OCI-LY7 (cell line): Measurements from ENCODE around the gene SLC27A5. TPM values are rescaled to one million over a fixed set of nuclear protein-coding genes. Genes with fewer than 3 reads are reported as not detected.

Experiments
- BruUV-seq: library from RNA; stranded (reverse); fragments of 400-500 nt; replicated peaks from 2 replicates; lab custom pipeline; 2021; lab: Mats Ljungman, UMichigan
- CTCF ChIA-PET: fragments of 300-600 bp; sonication (Branson Sonifier 250); formaldehyde crosslinking; loops from one replicate; lab custom pipeline; 2022; ENCODE audit warnings: antibody characterized with exemption; ENCODE audit not compliant: unreplicated experiment; lab: Charles Lee
- POLR2A ChIA-PET: fragments of 300-600 bp; sonication (Branson Sonifier 250); formaldehyde crosslinking; loops from one replicate; lab custom pipeline; 2022; ENCODE audit warnings: antibody characterized with exemption; lab: Charles Lee
- DNase-seq: peaks from one replicate; pipeline ENCODE4 v3.0.0-alpha.2; 2015; ENCODE audit warnings: low spot score
- H2AFZ ChIP-seq: fragments of 200-600 bp; sonication (generic), shearing (Covaris generic); 2 replicates; pipeline ENCODE4 v1.6.1; 2014; ENCODE audit warnings: mild to moderate bottlenecking, antibody characterized with exemption, low read length, moderate library complexity
- H3K27ac ChIP-seq: fragments of 200-600 bp; sonication (generic); 2 replicates; pipeline ENCODE4 v1.5.1; 2014; ENCODE audit warnings: mixed run types, low read depth, mild to moderate bottlenecking, moderate library complexity, low read length, inconsistent platforms; ENCODE audit not compliant: poor library complexity, severe bottlenecking
- H3K36me3 ChIP-seq: fragments of 200-600 bp; sonication (generic); 2 replicates; pipeline ENCODE4 v1.6.1; 2014; ENCODE audit warnings: mild to moderate bottlenecking, antibody characterized with exemption, low read length, moderate library complexity, mixed read lengths; ENCODE audit not compliant: insufficient read depth
- H3K4me1 ChIP-seq: fragments of 200-600 bp; sonication (generic); 2 replicates; pipeline ENCODE4 v1.5.1; 2014; ENCODE audit warnings: mild to moderate bottlenecking, low read length; ENCODE audit not compliant: insufficient read depth, poor library complexity, severe bottlenecking
- H3K4me2 ChIP-seq: fragments of 200-600 bp; sonication (generic); 2 replicates; pipeline ENCODE4 v1.6.1; 2014; ENCODE audit warnings: mild to moderate bottlenecking, low read length
- H3K4me3 ChIP-seq: fragments of 200-600 bp; sonication (generic); 2 replicates; pipeline ENCODE4 v1.5.1; 2014; ENCODE audit warnings: mild to moderate bottlenecking, low read depth, low read length; ENCODE audit not compliant: poor library complexity, severe bottlenecking
- H3K79me2 ChIP-seq: fragments of 200-600 bp; sonication (generic); 2 replicates; pipeline ENCODE4 v1.6.1; 2016; ENCODE audit warnings: low read depth, mild to moderate bottlenecking, low read length, moderate library complexity, mixed read lengths; ENCODE audit not compliant: insufficient read depth
- H3K9me2 ChIP-seq: fragments of 200-600 bp; sonication (generic); 2 replicates; pipeline ENCODE4 v1.6.1; 2016; ENCODE audit warnings: mild to moderate bottlenecking, low read length, mixed read lengths; ENCODE audit not compliant: insufficient read depth
- H3K9me3 ChIP-seq: fragments of 200-600 bp; sonication (generic); 2 replicates; pipeline ENCODE4 v1.6.1; 2014; ENCODE audit warnings: mild to moderate bottlenecking, mixed run types, low read length, mixed read lengths
- H4K20me1 ChIP-seq: fragments of 200-600 bp; sonication (generic); 2 replicates; pipeline ENCODE4 v1.6.1; 2014; ENCODE audit warnings: mild to moderate bottlenecking, antibody characterized with exemption, low read length, moderate library complexity, mixed read lengths; ENCODE audit not compliant: insufficient read depth
- EZH2phosphoT487 ChIP-seq: fragments of 200-600 bp; sonication (generic); IDR thresholded peaks from 2 replicates; pipeline ENCODE4 v1.6.1; 2018; ENCODE audit warnings: low read depth, borderline replicate concordance, mild to moderate bottlenecking, mixed run types, antibody characterized with exemption, low read length, moderate library complexity, mixed read lengths
- intact Hi-C: fragments of 100-400 bp; cut with micrococcal nuclease; formaldehyde crosslinking; loops from one replicate; pipeline ENCODE4 v1.10.0; 2022; ENCODE audit not compliant: unreplicated experiment
- total RNA-seq, 2 experiments: library from RNA; depleted of rRNA in 1 of 2; stranded (reverse); fragments of >200 nt in 1 of 2; shearing (Covaris generic) in 1 of 2; gene quantifications; 2 replicates each; pipeline ENCODE4 v1.2.3, GENCODE V29; 2014 to 2022
- TF ChIP-seq, protein P1 (sequence below): fragments of 200-600 bp; sonication (generic); conservative IDR thresholded peaks from 2 replicates; pipeline ENCODE4 v1.5.1; 2014; ENCODE audit warnings: mild to moderate bottlenecking, antibody characterized with exemption, low read length, moderate library complexity, mixed read lengths

SLC27A5 gene
- total RNA-seq, 2 experiments from 2014 or later = 28.0 to 29.8 TPM

DNA sequence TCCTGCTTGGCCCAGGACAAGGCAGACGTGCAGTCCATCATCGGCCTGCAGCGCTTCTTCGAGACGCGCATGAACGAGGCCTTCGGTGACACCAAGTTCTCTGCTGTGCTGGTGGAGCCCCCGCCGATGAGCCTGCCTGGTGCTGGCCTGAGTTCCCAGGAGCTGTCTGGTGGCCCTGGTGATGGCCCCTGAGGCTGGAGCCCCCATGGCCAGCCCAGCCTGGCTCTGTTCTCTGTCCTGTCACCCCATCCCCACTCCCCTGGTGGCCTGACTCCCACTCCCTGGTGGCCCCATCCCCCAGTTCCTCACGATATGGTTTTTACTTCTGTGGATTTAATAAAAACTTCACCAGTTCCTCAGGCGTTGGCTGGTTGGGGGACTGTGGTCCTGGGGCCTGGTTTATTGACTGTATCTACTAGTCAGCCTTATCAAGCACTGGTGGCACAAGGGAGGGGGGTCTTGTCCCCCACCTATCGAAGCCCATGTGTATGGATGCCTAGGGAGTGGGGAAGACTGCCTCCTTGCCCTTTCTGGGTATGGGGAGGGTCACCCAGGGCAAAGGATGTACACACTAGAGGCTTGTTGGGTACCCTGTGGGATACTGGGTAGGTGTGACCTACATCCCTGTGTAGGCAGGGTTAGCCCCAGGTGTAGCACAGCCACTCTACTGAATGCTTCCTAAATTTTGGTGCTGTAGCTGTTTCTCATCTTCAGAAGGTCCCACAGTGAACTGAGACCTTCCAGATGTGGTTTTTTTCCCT is 38.8 kb upstream of the SLC27A5 start:
- no TSS peak for BruUV-seq
- H3K4me1 ChIP-seq = peaks cover 33% of the 10 kb centered on the region
- no peak overlapping the region for H2AFZ ChIP-seq
- H3K27ac ChIP-seq = no peak overlapping the region
- no peak overlapping the region for H3K4me2 ChIP-seq
- ChIA-PET CTCF (interaction anchor here (0.6 kb wide), 1 partner anchor 36 kb away, joined by 4 read pairs; no protein-coding TSS in a partner anchor), POLR2A (no interaction called here)
- no peak overlapping the region for H3K4me3 ChIP-seq
- peaks cover 29% of the 10 kb centered on the region for H4K20me1 ChIP-seq
- H3K36me3 ChIP-seq = peaks cover 93% of the 10 kb centered on the region
- no peaks in the 10 kb centered on the region for H3K9me3 ChIP-seq
- TF ChIP-seq, protein P1, sequence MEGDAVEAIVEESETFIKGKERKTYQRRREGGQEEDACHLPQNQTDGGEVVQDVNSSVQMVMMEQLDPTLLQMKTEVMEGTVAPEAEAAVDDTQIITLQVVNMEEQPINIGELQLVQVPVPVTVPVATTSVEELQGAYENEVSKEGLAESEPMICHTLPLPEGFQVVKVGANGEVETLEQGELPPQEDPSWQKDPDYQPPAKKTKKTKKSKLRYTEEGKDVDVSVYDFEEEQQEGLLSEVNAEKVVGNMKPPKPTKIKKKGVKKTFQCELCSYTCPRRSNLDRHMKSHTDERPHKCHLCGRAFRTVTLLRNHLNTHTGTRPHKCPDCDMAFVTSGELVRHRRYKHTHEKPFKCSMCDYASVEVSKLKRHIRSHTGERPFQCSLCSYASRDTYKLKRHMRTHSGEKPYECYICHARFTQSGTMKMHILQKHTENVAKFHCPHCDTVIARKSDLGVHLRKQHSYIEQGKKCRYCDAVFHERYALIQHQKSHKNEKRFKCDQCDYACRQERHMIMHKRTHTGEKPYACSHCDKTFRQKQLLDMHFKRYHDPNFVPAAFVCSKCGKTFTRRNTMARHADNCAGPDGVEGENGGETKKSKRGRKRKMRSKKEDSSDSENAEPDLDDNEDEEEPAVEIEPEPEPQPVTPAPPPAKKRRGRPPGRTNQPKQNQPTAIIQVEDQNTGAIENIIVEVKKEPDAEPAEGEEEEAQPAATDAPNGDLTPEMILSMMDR = no peak
- no peak for TF ChIP-seq EZH2phosphoT487
- peaks cover 33% of the 10 kb centered on the region for H3K79me2 ChIP-seq
- DNase-seq = no peak
- intact Hi-C loops = no loop called here
- no peaks in the 10 kb centered on the region for H3K9me2 ChIP-seq

DNA sequence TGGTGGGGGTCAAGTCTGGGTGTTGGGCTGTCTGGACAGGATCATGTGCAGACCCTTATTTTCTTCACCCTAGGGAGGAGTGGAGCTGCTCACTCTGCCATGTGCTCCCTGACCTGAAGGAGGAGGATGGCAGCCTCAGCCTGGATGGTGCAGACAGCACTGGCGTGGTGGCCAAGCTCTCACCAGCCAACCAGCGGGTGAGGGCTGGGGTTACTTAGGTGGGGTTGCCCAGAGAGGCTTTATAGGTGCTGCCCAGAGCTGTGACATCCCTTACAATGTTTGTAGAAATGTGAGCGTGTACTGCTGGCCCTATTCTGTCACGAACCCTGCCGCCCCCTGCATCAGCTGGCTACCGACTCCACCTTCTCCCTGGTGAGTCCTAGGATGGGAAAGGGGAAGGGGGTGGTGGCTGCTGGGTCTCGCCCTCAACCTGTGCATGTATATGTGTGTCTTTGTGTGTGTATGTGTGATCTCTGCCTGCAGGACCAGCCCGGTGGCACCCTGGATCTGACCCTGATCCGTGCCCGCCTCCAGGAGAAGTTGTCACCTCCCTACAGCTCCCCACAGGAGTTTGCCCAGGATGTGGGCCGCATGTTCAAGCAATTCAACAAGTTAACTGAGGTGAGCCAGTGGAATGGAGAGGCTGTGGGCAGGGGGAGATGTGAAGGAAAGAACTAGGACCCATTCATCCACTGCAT is 38.0 kb upstream of the SLC27A5 start:
- H3K79me2 ChIP-seq = peaks cover 40% of the 10 kb centered on the region
- peaks cover 36% of the 10 kb centered on the region for H4K20me1 ChIP-seq
- ChIA-PET CTCF (no interaction called here), POLR2A (interaction anchor here (0.6 kb wide), 1 partner anchor 16 kb away, joined by 3 read pairs; no protein-coding TSS in a partner anchor)
- BruUV-seq = TSS peak; percentile 65
- no peak overlapping the region for H3K4me2 ChIP-seq
- no peak overlapping the region for H2AFZ ChIP-seq
- TF ChIP-seq, protein P1 = no peak
- TF ChIP-seq EZH2phosphoT487 = no peak
- DNase-seq = no peak
- H3K36me3 ChIP-seq = peaks cover 96% of the 10 kb centered on the region
- H3K4me3 ChIP-seq = no peak overlapping the region
- peaks cover 27% of the 10 kb centered on the region for H3K4me1 ChIP-seq
- no peaks in the 10 kb centered on the region for H3K9me3 ChIP-seq
- intact Hi-C loops = no loop called here
- no peaks in the 10 kb centered on the region for H3K9me2 ChIP-seq
- H3K27ac ChIP-seq = no peak overlapping the region
